K562 (cell line): ENCODE data around the gene EHBP1. TPM values are rescaled to one million over a fixed set of nuclear protein-coding genes. Genes with fewer than 3 reads are reported as not detected.
A peak's percentile ranks its signal among the peaks of the same experiment; 100 is the strongest.

Experiments used
- ATAC-seq: fragments of 200-7000 bp; cut with Tn5 transposase; 3 replicates; pipeline ENCODE4 v1.9.1; 2020; ENCODE audit warnings: moderate library complexity
- BruUV-seq: library from RNA; stranded (reverse); fragments of 400-500 nt; replicated peaks from 2 replicates; lab custom pipeline; 2021; lab: Mats Ljungman, UMichigan
- CTCF ChIA-PET: fragments of 300-600 bp; formaldehyde crosslinking; extraction: SDS; loops from one replicate; lab custom pipeline; 2021; ENCODE audit warnings: low intra/inter-chr PET ratio; lab: Yijun Ruan, JAX
- POLR2A ChIA-PET: fragments of 300-600, 350-650 bp; sonication (Branson Sonifier 250); formaldehyde crosslinking; extraction: SDS; loops from one replicate; lab custom pipeline; 2021; ENCODE audit warnings: antibody characterized with exemption, inconsistent platforms; lab: Yijun Ruan, JAX
- DNase-seq, 4 experiments: peaks; one replicate each; pipeline versions ENCODE4 v3.0.0 to v3.0.0-alpha.2; 2011 to 2018; ENCODE audit warnings: low spot score in 3 of 4, mixed read lengths in 3 of 4; ENCODE audit errors: extremely low read depth in 1 of 4
- FAIRE-seq: peaks from 2 replicates; lab custom pipeline; 2011; peaks lifted over from hg19 to GRCh38; lab: Jason Lieb, UNC
- H2AFZ ChIP-seq: 2 replicates; pipeline ENCODE4 v1.6.0; 2011; ENCODE audit warnings: low read depth, low read length, control low read depth, inconsistent platforms
- H3K27ac ChIP-seq: fragments of 200-600 bp; 3 replicates; pipeline ENCODE4 v1.8.0; 2011; ENCODE audit warnings: low read depth, mild to moderate bottlenecking, control low read depth, inconsistent platforms, low read length, moderate library complexity, mixed read lengths; ENCODE audit errors: extremely low read depth
- H3K27me3 ChIP-seq, 2 experiments: fragments of 300-600 bp in 1 of 2; 2 replicates in 1 of 2; 3 replicates in 1 of 2; pipeline versions ENCODE4 v1.6.0 to v1.8.0; 2011; ENCODE audit warnings: inconsistent platforms in 2 of 2, low read length in 2 of 2, mild to moderate bottlenecking in 1 of 2, mixed read lengths in 1 of 2, moderate library complexity in 1 of 2; ENCODE audit not compliant: control insufficient read depth in 2 of 2, insufficient read depth in 2 of 2
- H3K36me3 ChIP-seq: fragments of 300-600 bp; 3 replicates; pipeline ENCODE4 v1.8.0; 2011; ENCODE audit warnings: mild to moderate bottlenecking, low read length, inconsistent platforms; ENCODE audit not compliant: control insufficient read depth, insufficient read depth
- H3K4me1 ChIP-seq, 2 experiments: fragments of 200-600 bp in 1 of 2; replicated peaks in 1 of 2; 2 replicates in 1 of 2; 3 replicates in 1 of 2; pipeline versions ENCODE4 v1.5.1 to v1.8.0; 2011; ENCODE audit warnings: inconsistent platforms in 2 of 2, low read length in 2 of 2, mild to moderate bottlenecking in 1 of 2, mixed read lengths in 1 of 2, moderate library complexity in 1 of 2; ENCODE audit not compliant: control insufficient read depth in 2 of 2, insufficient read depth in 2 of 2
- H3K4me2 ChIP-seq: 2 replicates; pipeline ENCODE4 v1.6.1; 2011; ENCODE audit warnings: low read length, control low read depth, inconsistent platforms, mixed read lengths; ENCODE audit not compliant: insufficient read depth
- H3K4me3 ChIP-seq: fragments of 200-600 bp; sonication (generic), shearing (Covaris generic); 2 replicates; pipeline ENCODE4 v1.5.1; 2016; ENCODE audit warnings: control low read depth, inconsistent platforms
- H3K79me2 ChIP-seq: fragments of 200-600 bp; 3 replicates; pipeline ENCODE4 v1.8.0; 2011; ENCODE audit warnings: low read length, inconsistent platforms; ENCODE audit not compliant: control insufficient read depth, insufficient read depth
- H3K9ac ChIP-seq, 2 experiments: 2 replicates each; pipeline versions ENCODE4 v1.6.0 to v1.6.1; 2011; ENCODE audit warnings: low read depth in 2 of 2, low read length in 2 of 2, control low read depth in 1 of 2, inconsistent platforms in 1 of 2, mild to moderate bottlenecking in 1 of 2, mixed read lengths in 1 of 2; ENCODE audit not compliant: insufficient read depth in 1 of 2
- H3K9me1 ChIP-seq: one replicate; pipeline ENCODE4 v1.6.0; 2011; ENCODE audit warnings: inconsistent platforms, mild to moderate bottlenecking, low read length, moderate library complexity; ENCODE audit not compliant: control insufficient read depth, insufficient read depth
- H3K9me3 ChIP-seq: replicated peaks from 2 replicates; pipeline ENCODE4 v1.5.1; 2011; ENCODE audit warnings: low read depth, low read length, inconsistent platforms; ENCODE audit not compliant: control insufficient read depth, insufficient read depth
- H4K20me1 ChIP-seq: replicated peaks from 2 replicates; pipeline ENCODE4 v1.6.1; 2011; ENCODE audit warnings: low read length, inconsistent platforms, mixed read lengths; ENCODE audit not compliant: control insufficient read depth, insufficient read depth
- EZH2 ChIP-seq: IDR thresholded peaks from 2 replicates; pipeline ENCODE4 v1.6.1; 2012; ENCODE audit warnings: low read depth, mild to moderate bottlenecking, inconsistent platforms, low read length, borderline replicate concordance
- HMGN3 ChIP-seq: IDR thresholded peaks from 2 replicates; pipeline ENCODE4 v1.6.1; 2011; ENCODE audit warnings: borderline replicate concordance, low read depth, mild to moderate bottlenecking, mixed read lengths, low read length; ENCODE audit not compliant: insufficient read length; ENCODE audit errors: extremely low read depth
- RFX5 ChIP-seq: IDR thresholded peaks from 2 replicates; pipeline ENCODE4 v1.6.1; 2011; ENCODE audit warnings: low read depth, mild to moderate bottlenecking, improper control_type of control experiment, low read length
- ZNF175 ChIP-seq: fragments of 200-800 bp; sonication (Bioruptor generic); IDR thresholded peaks from 2 replicates; pipeline ENCODE4 v1.6.1; 2016; ENCODE audit warnings: low read depth, mild to moderate bottlenecking, missing genetic modification characterization, missing compliant biosample characterization
- WGBS: fragments of 100-300 bp; shearing (Covaris generic); methylation state at CpG from one replicate; pipeline ENCODE4 v1.1.6; 2016; ENCODE audit warnings: low coverage, mixed read lengths; ENCODE audit not compliant: insufficient coverage; ENCODE audit errors: missing lambda C conversion rate; 5-methylcytosine and 5-hydroxymethylcytosine counted together
- in situ Hi-C: fragments of 300-500 bp; cut with MboI; formaldehyde crosslinking; loops from 4 replicates; pipeline ENCODE4 v1.15.0; 2018; ENCODE audit warnings: inconsistent platforms, mixed read lengths
- intact Hi-C: fragments of 100-400 bp; cut with micrococcal nuclease; formaldehyde crosslinking; loops from 2 replicates; pipeline ENCODE4 v1.14.2; 2022
- polyA plus RNA-seq, 8 experiments: library from polyadenylated mRNA; depleted of rRNA in 4 of 8; stranded (reverse) in 5 of 8; unstranded in 3 of 8; fragments of >200 nt; fragmentation: Nextera tagmentation in 2 of 8; fragmentation: Illumina TruSeq in 1 of 8; extraction: Ambion mirVana in 2 of 8; extraction: Trizol in 1 of 8; gene quantifications; 2 replicates each; pipeline versions ENCODE4 v1.2.1 to v1.2.3, GENCODE V29; 2011 to 2014; ENCODE audit warnings: inconsistent platforms in 1 of 8, missing spikeins in 1 of 8
- total RNA-seq, 7 experiments: library from RNA; depleted of rRNA in 6 of 7; stranded (reverse); fragments of >200 nt in 6 of 7; fragmentation: Illumina TruSeq in 2 of 7; extraction: Trizol in 2 of 7; gene quantifications; 2 replicates each; pipeline versions ENCODE4 v1.2.1 to v1.2.3, GENCODE V29; 2011 to 2021; ENCODE audit warnings: low replicate concordance in 1 of 7
- TF ChIP-seq, protein P1 (sequence below), 2 experiments: fragments of 450-650 bp in 1 of 2; sonication (generic) in 1 of 2; formaldehyde crosslinking in 1 of 2; IDR thresholded peaks in 1 of 2; conservative IDR thresholded peaks in 1 of 2; 2 replicates each; pipeline versions ENCODE4 v1.6.1 to v1.8.1; 2016 to 2023; ENCODE audit warnings: mild to moderate bottlenecking in 2 of 2, moderate library complexity in 2 of 2, inconsistent platforms in 1 of 2, missing genetic modification reagents in 1 of 2

EHBP1 gene
- total and polyA plus RNA-seq, 9 of the 15 experiments (the other 6 are each of a cell fraction or from before 2014, with no cell fraction given), result 8.9 to 26.6 (median 19.3) TPM

DNA sequence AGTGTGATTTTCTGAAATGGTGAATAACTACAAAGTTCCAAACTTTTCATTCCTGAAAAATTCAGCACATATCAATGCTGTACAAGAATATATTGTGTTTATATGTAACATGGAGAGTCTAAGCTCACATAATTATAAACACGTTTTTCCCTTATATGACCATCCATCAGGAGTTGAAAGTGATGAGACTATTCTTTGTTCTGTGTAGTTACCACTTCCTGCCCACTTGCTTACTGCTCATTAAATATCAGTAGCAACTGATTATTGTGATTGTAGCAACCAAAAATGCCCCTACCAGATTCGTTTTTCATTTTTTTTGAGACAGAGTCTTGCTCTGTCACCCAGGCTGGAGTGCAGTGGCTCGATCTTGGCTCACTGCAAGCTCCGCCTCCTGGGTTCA, 375.9 kb downstream of the EHBP1 start:
- CTCF ChIA-PET, result no interaction called here
- Histone ChIP-seq H3K4me2 (no peak overlapping the region), H3K27ac (no peak overlapping the region), H3K27me3 (no peaks in the 10 kb centered on the region), H3K9ac (no peak overlapping the region), H3K9me3 (no peaks in the 10 kb centered on the region; the same call in 1 of the 2 replicates), H2AFZ (no peak overlapping the region), H4K20me1 (no peaks in the 10 kb centered on the region), H3K4me3 (no peak overlapping the region), H3K36me3 (no peaks in the 10 kb centered on the region), H3K9me1 (no peaks in the 10 kb centered on the region), H3K4me1 (no peaks in the 10 kb centered on the region), H3K79me2 (no peaks in the 10 kb centered on the region)
- DNase-seq (no peak), ATAC-seq (no peak), FAIRE-seq (no peak)
- in situ Hi-C loops (no loop called here), intact Hi-C loops (no loop called here)
- TF ChIP-seq ZNF175 (CRISPR knock-in tag), result peak; percentile 75; the same call in 1 of the 2 replicates
- TF ChIP-seq RFX5, result no peak
- no peak for TF ChIP-seq HMGN3
- POLR2A ChIA-PET, result interaction anchor here (0.8 kb wide), 1 partner anchor 225 kb away, joined by 3 read pairs; no protein-coding TSS in a partner anchor
- no TSS peak for BruUV-seq
- WGBS, result 24% methylated on average over 4 of the region's 4 CpGs

DNA sequence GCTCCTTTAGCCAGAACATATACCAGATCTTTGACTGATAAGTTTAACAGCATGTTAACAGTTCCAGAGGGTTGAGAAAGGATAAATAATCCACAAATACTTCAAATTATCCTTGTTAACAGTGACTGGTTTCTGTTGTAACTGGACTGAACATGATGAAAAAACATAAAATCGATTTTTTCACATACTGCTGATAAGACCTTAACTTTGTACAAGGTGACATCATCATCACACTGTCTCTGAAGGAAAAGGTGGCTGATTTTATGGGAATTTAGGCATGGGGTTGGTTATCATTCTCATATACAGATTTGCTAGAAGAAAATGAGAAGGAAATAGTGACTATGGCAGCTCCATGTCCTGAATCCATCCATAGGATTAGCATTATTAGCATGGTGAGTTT, 381.2 kb downstream of the EHBP1 start:
- no TSS peak for BruUV-seq
- POLR2A ChIA-PET, result no interaction called here
- no peak for DNase-seq
- no peak for FAIRE-seq
- H3K9ac ChIP-seq, result no peak overlapping the region
- in situ Hi-C loops, result no loop called here
- no peak overlapping the region for H2AFZ ChIP-seq
- no peaks in the 10 kb centered on the region for H3K9me1 ChIP-seq
- H3K4me3 ChIP-seq, result no peak overlapping the region
- CTCF ChIA-PET, result no interaction called here
- no peak for ATAC-seq
- H4K20me1 ChIP-seq, result no peaks in the 10 kb centered on the region
- H3K79me2 ChIP-seq, result no peaks in the 10 kb centered on the region
- no peaks in the 10 kb centered on the region for H3K27me3 ChIP-seq
- H3K4me1 ChIP-seq, result no peaks in the 10 kb centered on the region
- no peak overlapping the region for H3K4me2 ChIP-seq
- H3K9me3 ChIP-seq, result no peaks in the 10 kb centered on the region
- no peak overlapping the region for H3K27ac ChIP-seq
- intact Hi-C loops, result no loop called here
- H3K36me3 ChIP-seq, result no peaks in the 10 kb centered on the region
- TF ChIP-seq, protein P1, sequence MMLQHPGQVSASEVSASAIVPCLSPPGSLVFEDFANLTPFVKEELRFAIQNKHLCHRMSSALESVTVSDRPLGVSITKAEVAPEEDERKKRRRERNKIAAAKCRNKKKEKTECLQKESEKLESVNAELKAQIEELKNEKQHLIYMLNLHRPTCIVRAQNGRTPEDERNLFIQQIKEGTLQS (IDR thresholded peaks at IDR 0.05), result peak; percentile 37
- TF ChIP-seq, protein P1 (CRISPR knock-in tag; conservative IDR thresholded peaks at IDR 0.05), result no peak
- no peak for TF ChIP-seq EZH2
- whole genome bisulfite sequencing, result 0% methylated on average over 1 of the region's 1 CpG
